Psoas muscle (tissue), 8 donors: ENCODE results near the gene C2CD4C. TPM values are rescaled to one million over a fixed set of nuclear protein-coding genes. Genes with fewer than 3 reads are reported as not detected.
A peak's percentile ranks its signal among the peaks of the same experiment; 100 is the strongest.

Experiments
- ATAC-seq, 4 donors: fragments of 200-7000 bp; cut with Tn5 transposase; one replicate each; pipeline ENCODE4 v1.9.1; 2020; ENCODE audit warnings: moderate library complexity in 3 of 4, mild to moderate bottlenecking in 2 of 4
- DNase-seq, 2 donors: peaks; one replicate each; pipeline ENCODE4 v3.0.0-alpha.2; 2020
- H3K27ac ChIP-seq: fragments of 200-600 bp; one replicate; pipeline ENCODE4 v1.8.0; 2022
- H3K27me3 ChIP-seq, 3 donors: fragments of 200-600 bp in 1 of 3; one replicate each; pipeline versions ENCODE4 v1.6.1 to v1.8.0; 2013 to 2022; ENCODE audit warnings: low read length in 2 of 3, mild to moderate bottlenecking in 2 of 3, moderate library complexity in 1 of 3; ENCODE audit not compliant: insufficient read depth in 3 of 3
- H3K36me3 ChIP-seq, 2 donors: fragments of 200-600 bp in 1 of 2; one replicate each; pipeline versions ENCODE4 v1.6.1 to v1.8.0; 2013 to 2022; ENCODE audit warnings: low read depth in 1 of 2, mild to moderate bottlenecking in 1 of 2, moderate library complexity in 1 of 2; ENCODE audit not compliant: insufficient read depth in 1 of 2
- H3K4me1 ChIP-seq: fragments of 200-600 bp; one replicate; pipeline ENCODE4 v1.8.0; 2022
- H3K4me3 ChIP-seq: fragments of 200-600 bp; one replicate; pipeline ENCODE4 v1.8.0; 2022; ENCODE audit warnings: mild to moderate bottlenecking
- H3K9me3 ChIP-seq: fragments of 200-600 bp; one replicate; pipeline ENCODE4 v1.8.0; 2022
- CTCF ChIP-seq: fragments of 200-600 bp; IDR thresholded peaks from one replicate; pipeline ENCODE4 v1.8.0; 2022; ENCODE audit warnings: antibody characterized with exemption
- WGBS, 3 donors: extraction: QIAGEN DNeasy Blood & Tissue Kit; methylation state at CpG; one replicate each; pipeline versions ENCODE4 v1.1.6 to v1.1.7; 2013; 5-methylcytosine and 5-hydroxymethylcytosine counted together
- intact Hi-C, 2 donors: fragments of 100-400 bp; cut with DNase I; formaldehyde crosslinking; loops; one replicate each; pipeline versions ENCODE4 v1.11.0 to v1.14.2; 2022
- polyA plus RNA-seq, 3 donors: library from polyadenylated mRNA; stranded (reverse); fragments of 200-250 nt; gene quantifications; one replicate each; pipeline ENCODE4 v1.2.3, GENCODE V29; 2013
- total RNA-seq, 4 donors: library from RNA; stranded (reverse); fragmentation: NEBNext Ultra II Directional in 2 of 4; extraction: Animal tissue kit (Norgen Biotek cat#: 25700) in 2 of 4; gene quantifications; one replicate each; pipeline versions ENCODE4 v1.2.1 to v1.2.4, GENCODE V29; 2021 to 2023
- donor health status: healthy with polysubstance abuse.
- donor health status: DM: no; HTN: no; CAD: no; lungs with moderate emphysema.
- donor health status: Bipolar disorder and iron deficiency.
- donor health status: healthy.
- donor health status: DM: yes; HTN: yes; CAD: no.
- donor health status: DM: no; HTN: no; CAD: no.
- donor health status: DM: no; HTN: no; CAD: no.
- donor health status: DM: yes; HTN: yes; CAD: no.

The C2CD4C gene
- total and polyA plus RNA-seq, 7 donors: 0.47 to 1.3 (median 0.97) TPM

GRCh38 chr19:443005-443404 lies 34.1 kb upstream of the C2CD4C start:
- intact Hi-C loops: no loop called here
- H3K4me1 ChIP-seq: no peaks in the 10 kb centered on the region
- ATAC-seq (no peak), DNase-seq (no peak)
- TF ChIP-seq CTCF: no peak
- H3K9me3 ChIP-seq: no peaks in the 10 kb centered on the region
- H3K27me3 ChIP-seq: peaks cover 0 to 8% (median 4%) of the 10 kb centered on the region in 3 donors
- H3K4me3 ChIP-seq: no peak overlapping the region
- no peaks in the 10 kb centered on the region for H3K36me3 ChIP-seq
- H3K27ac ChIP-seq: no peak overlapping the region
- 92 to 97% (median 95%) methylated on average over 2 of the region's 2 CpGs for WGBS, 3 donors

- DNase-seq (no peak), ATAC-seq (no peak)
- Histone ChIP-seq H3K9me3 (no peaks in the 10 kb centered on the region), H3K36me3 (no peaks in the 10 kb centered on the region), H3K27ac (no peak overlapping the region), H3K4me3 (no peak overlapping the region), H3K4me1 (no peaks in the 10 kb centered on the region), H3K27me3 (peaks cover 0 to 5% (median 4%) of the 10 kb centered on the region in 3 donors)
- TF ChIP-seq CTCF: no peak
- intact Hi-C loops: no loop called here
- 87 to 98% (median 96%) methylated on average over 2 of the region's 2 CpGs for WGBS, 3 donors
Observed at GRCh38 chr19:442085-442484, 33.1 kb upstream of the C2CD4C start.

- Histone ChIP-seq H3K4me1 (no peaks in the 10 kb centered on the region), H3K27ac (no peak overlapping the region), H3K27me3 (peaks cover 0 to 6% (median 4%) of the 10 kb centered on the region in 3 donors), H3K9me3 (no peaks in the 10 kb centered on the region), H3K4me3 (no peak overlapping the region), H3K36me3 (no peaks in the 10 kb centered on the region)
- ATAC-seq: no peak
- WGBS, 3 donors: 15 to 25% (median 18%) methylated on average over 23 of the region's 23 CpGs
- intact Hi-C loops: no loop called here
- no peak for TF ChIP-seq CTCF
- DNase-seq: peak in 1 of 2 donors; percentile 51
Observed at GRCh38 chr19:441213-441836, 32.4 kb upstream of the C2CD4C start.

GRCh38 chr19:440391-441212 lies 31.7 kb upstream of the C2CD4C start:
- Histone ChIP-seq H3K27ac (no peak overlapping the region), H3K4me3 (no peak overlapping the region), H3K27me3 (peaks cover 0 to 6% (median 4%) of the 10 kb centered on the region in 3 donors), H3K9me3 (no peaks in the 10 kb centered on the region), H3K4me1 (no peaks in the 10 kb centered on the region), H3K36me3 (no peaks in the 10 kb centered on the region)
- 66 to 70% (median 69%) methylated on average over 45 to 48 of the region's 48 CpGs for WGBS, 3 donors
- TF ChIP-seq CTCF: no peak
- DNase-seq (peak in 1 of 2 donors; percentile 23), ATAC-seq (no peak)
- intact Hi-C loops: no loop called here
